Effector CD8-positive, alpha-beta T cell (primary cell): ENCODE measurements around the gene SPA17.

Source experiments
- DNase-seq: peaks from one replicate; lab custom pipeline; 2025; lab: John Stamatoyannopoulos, UW

SPA17 gene

GRCh38 chr11:124662106-124662505 lies 11.6 kb upstream of the SPA17 start:
- DNase-seq = no peak

GRCh38 chr11:124663861-124664260 lies 9.8 kb upstream of the SPA17 start:
- no peak for DNase-seq

- DNase-seq = no peak
These were observed 6.1 kb upstream of the SPA17 start for GRCh38 chr11:124667601-124668000.

DNA sequence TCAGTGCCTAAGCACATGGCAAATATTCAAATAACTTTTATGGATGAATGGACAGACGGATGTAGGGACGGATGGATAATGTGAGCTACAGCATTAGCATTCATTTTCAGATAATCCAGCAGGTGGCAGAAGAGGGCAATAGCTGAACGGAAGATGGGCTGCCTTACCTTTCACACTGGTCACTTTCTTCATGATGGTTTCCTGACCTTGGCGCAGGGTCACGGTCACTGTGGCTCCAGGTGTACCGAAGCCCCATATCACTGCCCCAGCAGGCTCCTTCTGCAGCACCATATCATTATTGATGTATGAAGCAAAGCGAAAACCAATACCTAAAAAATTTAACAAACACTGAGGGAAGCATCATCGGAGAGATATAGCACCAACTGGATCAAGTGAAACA lies 4.5 kb upstream of the SPA17 start:
- no peak for DNase-seq

DNA sequence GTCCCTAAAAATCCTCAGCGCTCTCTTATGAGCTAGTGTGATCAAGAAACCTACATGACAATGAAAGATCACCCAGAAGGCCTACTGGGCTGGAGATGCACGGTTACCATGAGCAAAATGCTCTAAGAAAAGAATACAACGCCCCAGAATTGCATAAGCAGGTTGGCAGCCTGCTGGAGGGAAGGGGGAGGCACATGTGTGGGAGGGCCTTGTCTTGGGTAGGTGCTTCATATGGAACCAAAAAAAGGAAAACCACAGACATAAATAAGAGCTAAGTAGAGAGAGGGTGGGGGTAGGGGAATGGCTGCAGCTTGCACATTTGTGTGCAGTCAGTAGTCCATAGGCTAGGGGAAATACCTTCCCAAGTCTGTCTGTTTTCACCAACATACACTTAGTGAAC lies 3.0 kb upstream of the SPA17 start:
- peak; percentile 12 for DNase-seq

GRCh38 chr11:124672536-124673215 lies 1.0 kb upstream of the SPA17 start:
- no peak for DNase-seq

GRCh38 chr11:124674168-124674517 lies 439 bp downstream of the SPA17 start:
- DNase-seq = no peak

GRCh38 chr11:124674571-124674970 lies 867 bp downstream of the SPA17 start:
- no peak for DNase-seq

GRCh38 chr11:124676386-124676785 lies 2.7 kb downstream of the SPA17 start:
- no peak for DNase-seq

GRCh38 chr11:124678416-124678815 lies 4.7 kb downstream of the SPA17 start:
- DNase-seq = no peak

- DNase-seq = no peak
These were observed 7.7 kb downstream of the SPA17 start for GRCh38 chr11:124681421-124681820.

- no peak for DNase-seq
These were observed 8.7 kb downstream of the SPA17 start for GRCh38 chr11:124682443-124682842.

DNA sequence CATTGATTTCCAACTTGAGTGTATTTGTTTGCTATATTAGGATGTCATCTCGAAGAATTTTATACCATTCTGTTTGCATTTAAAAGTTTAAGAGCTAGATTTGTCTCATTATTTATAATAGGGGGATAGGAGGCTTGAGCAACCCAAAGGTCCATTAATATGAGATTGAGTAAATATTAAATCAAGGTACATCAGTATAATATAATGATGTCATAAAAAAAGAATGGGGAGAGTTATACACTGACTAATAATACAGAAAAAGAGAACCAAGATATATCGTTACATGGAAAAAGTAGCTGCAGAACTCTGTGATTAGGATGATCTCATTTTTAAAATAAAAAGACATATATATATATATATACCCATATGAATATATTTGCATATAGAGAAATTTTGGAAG lies 19.4 kb downstream of the SPA17 start:
- no peak for DNase-seq

- DNase-seq = no peak
These were observed 25.8 kb downstream of the SPA17 start for GRCh38 chr11:124699547-124699946.

DNA sequence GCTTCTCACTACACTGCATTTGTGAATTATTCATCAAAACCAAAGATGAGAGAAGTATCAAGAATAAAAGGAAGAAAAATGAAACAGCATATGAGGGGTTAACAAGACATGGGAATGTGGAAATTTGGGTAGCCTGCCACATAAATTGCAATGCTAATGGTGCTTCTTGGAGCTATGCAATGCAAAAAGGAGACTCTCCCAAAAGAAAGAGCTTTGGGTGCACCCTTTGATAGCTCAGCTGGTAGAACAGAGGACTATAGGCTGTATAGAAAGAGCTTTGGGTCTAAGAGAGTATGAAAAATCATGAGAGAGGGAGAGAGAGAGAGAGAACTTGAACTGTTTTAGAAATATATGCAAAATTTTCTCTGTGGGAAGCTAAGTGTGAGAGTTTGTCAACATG lies 26.3 kb downstream of the SPA17 start:
- no peak for DNase-seq

DNA sequence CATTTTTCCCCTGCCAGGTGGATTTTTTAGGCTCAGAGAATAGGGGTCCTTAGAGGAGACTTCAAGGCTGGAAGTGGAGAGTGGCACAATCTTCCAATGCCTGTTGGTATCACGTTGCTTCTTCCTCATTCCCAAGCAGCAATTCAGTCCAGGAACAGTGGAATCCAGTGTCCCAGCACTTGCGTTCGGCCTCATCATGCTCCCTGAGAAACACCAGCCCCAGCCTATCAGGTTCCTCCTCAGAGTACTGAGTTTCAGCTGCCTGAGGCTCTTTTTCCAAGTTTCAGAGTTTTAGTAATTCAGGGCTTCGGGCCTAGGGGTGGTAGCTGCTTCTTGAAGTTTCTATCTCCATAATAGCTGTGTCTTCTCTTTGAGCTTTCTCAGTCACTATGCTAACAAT lies 34.1 kb downstream of the SPA17 start:
- DNase-seq = no peak

GRCh38 chr11:124712392-124712791 lies 38.7 kb downstream of the SPA17 start:
- no peak for DNase-seq

DNA sequence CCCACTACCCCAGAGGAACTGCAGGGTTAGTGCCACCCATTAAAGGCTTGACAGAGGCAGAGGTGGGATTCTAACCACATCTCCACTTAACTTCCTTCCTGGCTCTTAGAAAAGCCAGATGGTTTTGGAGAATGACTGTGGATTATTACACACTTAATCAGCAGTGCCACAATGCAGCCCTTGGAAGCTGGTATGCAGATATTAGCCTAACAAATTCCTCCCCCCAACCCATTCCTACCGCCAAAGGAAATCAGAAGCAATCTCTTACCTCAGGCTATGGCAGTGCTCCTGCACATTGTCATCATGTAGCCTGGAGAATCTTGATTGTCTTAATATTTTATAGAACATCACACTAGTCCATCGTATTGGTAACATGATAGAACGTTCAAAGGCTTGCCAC lies 42.9 kb downstream of the SPA17 start:
- no peak for DNase-seq

- no peak for DNase-seq
These were observed 43.7 kb downstream of the SPA17 start for GRCh38 chr11:124717421-124717785.

- DNase-seq = peak; percentile 10
These were observed 44.3 kb downstream of the SPA17 start for GRCh38 chr11:124717786-124718651.

DNA sequence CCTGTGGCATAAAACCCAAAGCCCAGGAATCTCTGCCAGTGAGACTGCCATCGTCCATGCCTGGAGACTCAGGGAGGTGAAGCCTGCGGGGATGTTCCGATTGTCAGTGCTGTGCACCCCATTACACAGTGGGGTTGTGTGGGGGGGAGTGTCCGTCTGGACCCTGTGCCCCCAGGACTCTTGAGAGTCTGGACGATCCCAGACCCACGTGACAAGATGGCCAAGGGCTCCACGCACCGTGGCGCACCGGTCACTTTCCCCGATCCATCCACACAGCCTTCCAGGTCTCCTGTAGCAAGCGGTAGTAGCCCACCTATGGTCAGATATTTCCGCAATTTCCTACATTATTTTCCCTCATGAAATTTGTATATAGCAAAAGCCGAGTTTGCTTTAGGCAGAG lies 45.1 kb downstream of the SPA17 start:
- no peak for DNase-seq

DNA sequence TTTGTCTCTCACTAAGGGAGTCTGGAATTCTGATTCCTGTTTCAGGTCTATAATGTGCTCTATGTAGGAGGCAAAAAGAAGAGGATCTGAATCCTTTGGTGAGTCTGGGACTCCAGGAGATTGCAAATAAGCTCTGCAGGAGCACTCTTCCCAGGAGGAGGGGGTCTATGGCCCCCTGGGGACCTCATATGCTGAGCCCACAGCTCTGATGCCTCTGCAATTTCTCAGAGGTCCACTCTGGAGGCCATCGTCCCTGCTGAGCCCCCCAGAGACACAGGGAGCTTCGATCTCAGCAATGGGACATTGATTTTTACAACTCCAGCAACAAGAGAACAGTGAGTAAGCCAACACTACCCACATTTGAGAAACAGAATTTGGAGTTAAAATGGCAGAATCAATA lies 45.8 kb downstream of the SPA17 start:
- DNase-seq = no peak

GRCh38 chr11:124722176-124722575 lies 48.5 kb downstream of the SPA17 start:
- DNase-seq = no peak
